Measurements from ENCODE around the gene PRUNE2.

DNA sequence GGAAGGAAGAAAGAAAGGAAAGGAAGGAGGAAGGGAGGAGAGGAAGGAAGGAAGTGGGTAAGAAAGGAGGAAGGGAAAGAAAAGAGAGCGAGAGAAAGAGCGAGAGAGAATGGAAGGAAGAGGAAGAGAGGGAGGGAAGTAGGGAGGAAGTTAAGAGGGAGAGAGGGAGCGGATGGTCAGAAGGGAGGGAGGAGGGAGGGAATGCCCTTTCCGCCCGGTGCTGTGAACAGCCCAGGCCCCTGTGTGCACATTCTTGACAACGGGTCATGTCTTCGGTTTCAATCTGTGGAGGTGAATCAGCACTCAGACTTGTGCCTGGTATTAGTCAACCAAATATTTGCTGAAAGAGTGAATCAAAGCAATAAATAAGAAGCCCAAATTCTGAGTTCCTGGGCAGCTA is 39.2 kb downstream of the PRUNE2 start:
- TF ChIP-seq, protein P1, sequence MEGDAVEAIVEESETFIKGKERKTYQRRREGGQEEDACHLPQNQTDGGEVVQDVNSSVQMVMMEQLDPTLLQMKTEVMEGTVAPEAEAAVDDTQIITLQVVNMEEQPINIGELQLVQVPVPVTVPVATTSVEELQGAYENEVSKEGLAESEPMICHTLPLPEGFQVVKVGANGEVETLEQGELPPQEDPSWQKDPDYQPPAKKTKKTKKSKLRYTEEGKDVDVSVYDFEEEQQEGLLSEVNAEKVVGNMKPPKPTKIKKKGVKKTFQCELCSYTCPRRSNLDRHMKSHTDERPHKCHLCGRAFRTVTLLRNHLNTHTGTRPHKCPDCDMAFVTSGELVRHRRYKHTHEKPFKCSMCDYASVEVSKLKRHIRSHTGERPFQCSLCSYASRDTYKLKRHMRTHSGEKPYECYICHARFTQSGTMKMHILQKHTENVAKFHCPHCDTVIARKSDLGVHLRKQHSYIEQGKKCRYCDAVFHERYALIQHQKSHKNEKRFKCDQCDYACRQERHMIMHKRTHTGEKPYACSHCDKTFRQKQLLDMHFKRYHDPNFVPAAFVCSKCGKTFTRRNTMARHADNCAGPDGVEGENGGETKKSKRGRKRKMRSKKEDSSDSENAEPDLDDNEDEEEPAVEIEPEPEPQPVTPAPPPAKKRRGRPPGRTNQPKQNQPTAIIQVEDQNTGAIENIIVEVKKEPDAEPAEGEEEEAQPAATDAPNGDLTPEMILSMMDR (IDR thresholded peaks at IDR 0.05) = no peak
- TF ChIP-seq EP300 (IDR thresholded peaks at IDR 0.05) (no peak), POLR2A (IDR thresholded peaks at IDR 0.05) (no peak), POLR2AphosphoS5 (IDR thresholded peaks at IDR 0.05) (no peak)
